Measurements from ENCODE around the gene IGFL1. TPM values are rescaled to one million over a fixed set of nuclear protein-coding genes. Genes with fewer than 3 reads are reported as not detected.
"Not testable (repeated sequence)": the region's sequence is repeated elsewhere in the genome, so short reads cannot be mapped to it uniquely, and the experiment has no call there.

The IGFL1 gene
- total RNA-seq, 1 experiment from 2014 or later = not detected

- H3K4me1 Mint-ChIP-seq (ENCODE audit: low read depth, unreplicated experiment) = peaks cover 29% of the 10 kb centered on the region
- H3K36me3 Mint-ChIP-seq (ENCODE audit: insufficient read depth, unreplicated experiment) = no peaks in the 10 kb centered on the region
- intact Hi-C loops (cut with micrococcal nuclease; ENCODE audit: unreplicated experiment) = no loop called here
- BruUV-seq (replicated peaks) = no TSS peak
- peak; percentile 66 for DNase-seq
- H3K27me3 Mint-ChIP-seq (ENCODE audit: unreplicated experiment) = peaks cover 84% of the 10 kb centered on the region
- CTCF ChIA-PET = interaction anchor here (0.6 kb wide), 1 partner anchor 449 kb away, joined by 7 read pairs; no protein-coding TSS in a partner anchor
- peaks cover 2% of the 10 kb centered on the region for H3K9me3 Mint-ChIP-seq (ENCODE audit: low read depth, unreplicated experiment)
- TF ChIP-seq CTCF (IDR thresholded peaks at IDR 0.05; ENCODE audit: unreplicated experiment) = no peak
- no peak overlapping the region for H3K4me3 Mint-ChIP-seq (ENCODE audit: low read depth, unreplicated experiment)
- H3K27ac Mint-ChIP-seq (ENCODE audit: unreplicated experiment) = no peak overlapping the region
Measured at GRCh38 chr19:46218160-46218559, 11.4 kb upstream of the IGFL1 start.

DNA sequence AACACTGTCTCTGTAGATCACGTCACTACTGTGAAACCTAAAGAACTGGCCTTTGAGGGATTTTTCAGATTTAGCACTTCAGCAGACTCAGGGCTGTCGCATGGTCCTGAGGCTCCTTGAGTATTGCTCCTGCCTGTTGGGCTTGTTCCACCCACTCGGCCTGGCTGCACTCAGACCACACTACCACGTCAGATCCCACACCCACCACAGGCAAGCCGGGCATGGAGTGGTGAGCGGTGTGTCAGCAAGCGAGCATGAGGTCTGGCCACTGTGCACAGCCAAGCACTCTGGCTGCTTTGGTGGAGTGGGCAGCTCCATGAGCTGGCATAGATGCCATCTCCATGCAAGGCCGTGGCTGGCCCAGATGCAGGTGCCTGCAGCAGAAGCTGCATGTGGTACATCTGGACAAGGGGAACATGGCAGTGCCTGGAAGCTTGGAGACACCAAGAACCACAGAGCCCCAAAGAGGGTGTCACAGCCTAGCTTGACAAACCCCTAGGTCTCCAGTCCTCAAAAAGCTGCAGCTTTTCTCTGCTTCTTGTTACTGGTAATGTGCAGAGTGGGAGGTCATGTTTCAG, 9.4 kb upstream of the IGFL1 start:
- Mint-ChIP-seq H3K27me3 (ENCODE audit: unreplicated experiment) (peaks cover 85% of the 10 kb centered on the region), H3K4me1 (ENCODE audit: low read depth, unreplicated experiment) (peaks cover 48% of the 10 kb centered on the region), H3K4me3 (ENCODE audit: low read depth, unreplicated experiment) (no peak overlapping the region), H3K36me3 (ENCODE audit: insufficient read depth, unreplicated experiment) (no peaks in the 10 kb centered on the region), H3K9me3 (ENCODE audit: low read depth, unreplicated experiment) (peaks cover 2% of the 10 kb centered on the region), H3K27ac (ENCODE audit: unreplicated experiment) (no peak overlapping the region)
- no TSS peak for BruUV-seq (replicated peaks)
- intact Hi-C loops (cut with micrococcal nuclease; ENCODE audit: unreplicated experiment) = no loop called here
- CTCF ChIA-PET = no interaction called here
- no peak for TF ChIP-seq CTCF (IDR thresholded peaks at IDR 0.05; ENCODE audit: unreplicated experiment)
- DNase-seq = no peak

DNA sequence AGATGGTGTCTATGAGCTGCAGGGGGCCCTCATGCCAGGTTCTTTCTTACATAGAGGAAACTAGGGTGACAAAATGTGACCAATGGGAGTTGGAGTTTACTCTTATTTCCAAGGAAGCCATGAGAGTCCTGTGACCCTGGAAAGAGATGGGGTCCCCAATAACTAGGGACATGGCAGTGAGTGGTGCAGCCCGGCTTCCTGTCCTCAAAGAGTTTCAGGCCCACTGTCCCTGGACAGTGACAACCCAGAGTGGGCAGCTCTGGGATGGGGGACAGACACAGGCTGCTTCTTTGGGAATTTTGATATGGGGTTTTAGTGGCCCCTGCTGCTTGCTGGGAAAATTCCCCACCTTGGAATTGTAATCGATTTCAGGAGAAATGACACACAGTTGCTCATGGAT, 8.4 kb upstream of the IGFL1 start:
- H3K9me3 Mint-ChIP-seq (ENCODE audit: low read depth, unreplicated experiment) = peaks cover 2% of the 10 kb centered on the region
- H3K4me1 Mint-ChIP-seq (ENCODE audit: low read depth, unreplicated experiment) = peaks cover 57% of the 10 kb centered on the region
- H3K27me3 Mint-ChIP-seq (ENCODE audit: unreplicated experiment) = peaks cover 87% of the 10 kb centered on the region
- no TSS peak for BruUV-seq (replicated peaks)
- H3K27ac Mint-ChIP-seq (ENCODE audit: unreplicated experiment) = no peak overlapping the region
- intact Hi-C loops (cut with micrococcal nuclease; ENCODE audit: unreplicated experiment) = no loop called here
- CTCF ChIA-PET = interaction anchor here (0.6 to 0.8 kb wide), 2 partner anchors 11 to 452 kb away, joined by 3 read pairs; partner anchors contain the start of gene SIX5
- no peak for TF ChIP-seq CTCF (IDR thresholded peaks at IDR 0.05; ENCODE audit: unreplicated experiment)
- H3K4me3 Mint-ChIP-seq (ENCODE audit: low read depth, unreplicated experiment) = no peak overlapping the region
- H3K36me3 Mint-ChIP-seq (ENCODE audit: insufficient read depth, unreplicated experiment) = no peaks in the 10 kb centered on the region
- no peak for DNase-seq

- peaks cover 58% of the 10 kb centered on the region for H3K4me1 Mint-ChIP-seq (ENCODE audit: low read depth, unreplicated experiment)
- intact Hi-C loops (cut with micrococcal nuclease; ENCODE audit: unreplicated experiment) = no loop called here
- peaks cover 87% of the 10 kb centered on the region for H3K27me3 Mint-ChIP-seq (ENCODE audit: unreplicated experiment)
- H3K36me3 Mint-ChIP-seq (ENCODE audit: insufficient read depth, unreplicated experiment) = no peaks in the 10 kb centered on the region
- no peaks in the 10 kb centered on the region for H3K9me3 Mint-ChIP-seq (ENCODE audit: low read depth, unreplicated experiment)
- H3K4me3 Mint-ChIP-seq (ENCODE audit: low read depth, unreplicated experiment) = peak overlapping the region; percentile 24
- CTCF ChIA-PET = interaction anchor here (0.6 to 2.7 kb wide), 8 partner anchors 8 to 518 kb away, joined by 3 to 7 read pairs (median 3); partner anchors contain the start of gene SIX5
- H3K27ac Mint-ChIP-seq (ENCODE audit: unreplicated experiment) = no peak overlapping the region
- no TSS peak for BruUV-seq (replicated peaks)
- peak; percentile 83 for DNase-seq
- no peak for TF ChIP-seq CTCF (IDR thresholded peaks at IDR 0.05; ENCODE audit: unreplicated experiment)
Measured at GRCh38 chr19:46221981-46222610, 7.4 kb upstream of the IGFL1 start.

- intact Hi-C loops (cut with micrococcal nuclease; ENCODE audit: unreplicated experiment); BruUV-seq (replicated peaks): not testable (repeated sequence)
Measured at GRCh38 chr19:46223787-46224186, 5.8 kb upstream of the IGFL1 start.

More at GRCh38 chr19:46223787-46224186, 5.8 kb upstream of the IGFL1 start:
- not testable (repeated sequence) for H3K36me3 Mint-ChIP-seq (ENCODE audit: insufficient read depth, unreplicated experiment); H3K4me3 Mint-ChIP-seq (ENCODE audit: low read depth, unreplicated experiment); H3K27ac Mint-ChIP-seq (ENCODE audit: unreplicated experiment); H3K9me3 Mint-ChIP-seq (ENCODE audit: low read depth, unreplicated experiment)
- peak; percentile 72 for DNase-seq
- H3K27me3 Mint-ChIP-seq (ENCODE audit: unreplicated experiment) = peaks cover 87% of the 10 kb centered on the region
- H3K4me1 Mint-ChIP-seq (ENCODE audit: low read depth, unreplicated experiment) = peaks cover 48% of the 10 kb centered on the region
- CTCF ChIA-PET = interaction anchor here (0.7 to 2.7 kb wide), 2 partner anchors 145 to 231 kb away, joined by 4 to 7 read pairs; no protein-coding TSS in a partner anchor
